Measurements from ENCODE around the gene TRANK1.

Gene TRANK1

GRCh38 chr3:36843065-36844051 is 101.5 kb downstream of the TRANK1 start:
- TF ChIP-seq FOXP2 (optimal IDR thresholded peaks at IDR 0.05; ENCODE audit: borderline replicate concordance, extremely low read depth, extremely low read length, insufficient read depth) (no peak), SIN3A (IDR thresholded peaks at IDR 0.05; ENCODE audit: borderline replicate concordance, insufficient read depth, low read length) (no peak), POLR2AphosphoS5 (IDR thresholded peaks at IDR 0.05; ENCODE audit: low read depth, low read length) (no peak)

- TF ChIP-seq TAF1 (IDR thresholded peaks at IDR 0.05; ENCODE audit: borderline replicate concordance, insufficient read depth, low read length) (no peak), FOXP2 (optimal IDR thresholded peaks at IDR 0.05; ENCODE audit: borderline replicate concordance, extremely low read depth, extremely low read length, insufficient read depth) (no peak), SIN3A (IDR thresholded peaks at IDR 0.05; ENCODE audit: borderline replicate concordance, insufficient read depth, low read length) (no peak), POLR2AphosphoS5 (IDR thresholded peaks at IDR 0.05; ENCODE audit: low read depth, low read length) (no peak)
- TF ChIP-seq, protein P1, sequence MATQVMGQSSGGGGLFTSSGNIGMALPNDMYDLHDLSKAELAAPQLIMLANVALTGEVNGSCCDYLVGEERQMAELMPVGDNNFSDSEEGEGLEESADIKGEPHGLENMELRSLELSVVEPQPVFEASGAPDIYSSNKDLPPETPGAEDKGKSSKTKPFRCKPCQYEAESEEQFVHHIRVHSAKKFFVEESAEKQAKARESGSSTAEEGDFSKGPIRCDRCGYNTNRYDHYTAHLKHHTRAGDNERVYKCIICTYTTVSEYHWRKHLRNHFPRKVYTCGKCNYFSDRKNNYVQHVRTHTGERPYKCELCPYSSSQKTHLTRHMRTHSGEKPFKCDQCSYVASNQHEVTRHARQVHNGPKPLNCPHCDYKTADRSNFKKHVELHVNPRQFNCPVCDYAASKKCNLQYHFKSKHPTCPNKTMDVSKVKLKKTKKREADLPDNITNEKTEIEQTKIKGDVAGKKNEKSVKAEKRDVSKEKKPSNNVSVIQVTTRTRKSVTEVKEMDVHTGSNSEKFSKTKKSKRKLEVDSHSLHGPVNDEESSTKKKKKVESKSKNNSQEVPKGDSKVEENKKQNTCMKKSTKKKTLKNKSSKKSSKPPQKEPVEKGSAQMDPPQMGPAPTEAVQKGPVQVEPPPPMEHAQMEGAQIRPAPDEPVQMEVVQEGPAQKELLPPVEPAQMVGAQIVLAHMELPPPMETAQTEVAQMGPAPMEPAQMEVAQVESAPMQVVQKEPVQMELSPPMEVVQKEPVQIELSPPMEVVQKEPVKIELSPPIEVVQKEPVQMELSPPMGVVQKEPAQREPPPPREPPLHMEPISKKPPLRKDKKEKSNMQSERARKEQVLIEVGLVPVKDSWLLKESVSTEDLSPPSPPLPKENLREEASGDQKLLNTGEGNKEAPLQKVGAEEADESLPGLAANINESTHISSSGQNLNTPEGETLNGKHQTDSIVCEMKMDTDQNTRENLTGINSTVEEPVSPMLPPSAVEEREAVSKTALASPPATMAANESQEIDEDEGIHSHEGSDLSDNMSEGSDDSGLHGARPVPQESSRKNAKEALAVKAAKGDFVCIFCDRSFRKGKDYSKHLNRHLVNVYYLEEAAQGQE (IDR thresholded peaks at IDR 0.05; ENCODE audit: insufficient read depth in 1 of 2, low read depth in 2 of 2, low read length in 2 of 2): no peak
Measured at GRCh38 chr3:36842275-36842674, 102.6 kb downstream of the TRANK1 start.

DNA sequence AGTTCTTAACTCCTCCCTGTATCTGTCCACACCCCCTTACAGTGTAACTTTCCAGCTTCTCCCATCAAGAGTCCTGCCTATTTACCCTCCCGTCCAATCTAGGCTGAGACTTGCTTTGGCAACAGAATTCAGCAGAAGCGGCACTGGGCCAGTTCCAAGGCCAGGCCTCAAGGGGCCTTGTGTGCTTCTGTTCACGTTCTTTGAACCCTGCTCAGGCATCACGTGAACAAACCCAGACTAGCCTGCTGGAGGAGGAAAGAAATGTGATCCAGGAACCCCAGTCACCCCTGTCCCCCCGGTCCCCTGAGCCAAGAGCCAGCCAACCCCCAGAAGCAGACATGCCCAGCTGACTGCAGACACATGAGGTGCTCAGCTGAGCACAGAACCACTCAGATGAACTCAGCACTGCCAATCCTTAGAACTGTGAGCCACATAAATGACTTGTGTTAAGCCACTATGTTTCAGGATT is 104.4 kb downstream of the TRANK1 start:
- TF ChIP-seq, protein P1 (IDR thresholded peaks at IDR 0.05; ENCODE audit: insufficient read depth in 1 of 2, low read depth in 2 of 2, low read length in 2 of 2): no peak
- TF ChIP-seq POLR2AphosphoS5 (IDR thresholded peaks at IDR 0.05; ENCODE audit: low read depth, low read length) (no peak), TAF1 (IDR thresholded peaks at IDR 0.05; ENCODE audit: borderline replicate concordance, insufficient read depth, low read length) (no peak), FOXP2 (optimal IDR thresholded peaks at IDR 0.05; ENCODE audit: borderline replicate concordance, extremely low read depth, extremely low read length, insufficient read depth) (no peak), SIN3A (IDR thresholded peaks at IDR 0.05; ENCODE audit: borderline replicate concordance, insufficient read depth, low read length) (no peak)

- TF ChIP-seq, protein P1 (IDR thresholded peaks at IDR 0.05; ENCODE audit: insufficient read depth in 1 of 2, low read depth in 2 of 2, low read length in 2 of 2): no peak
- TF ChIP-seq FOXP2 (optimal IDR thresholded peaks at IDR 0.05; ENCODE audit: borderline replicate concordance, extremely low read depth, extremely low read length, insufficient read depth) (no peak), TAF1 (IDR thresholded peaks at IDR 0.05; ENCODE audit: borderline replicate concordance, insufficient read depth, low read length) (no peak), POLR2AphosphoS5 (IDR thresholded peaks at IDR 0.05; ENCODE audit: low read depth, low read length) (no peak), SIN3A (IDR thresholded peaks at IDR 0.05; ENCODE audit: borderline replicate concordance, insufficient read depth, low read length) (no peak)
Measured at GRCh38 chr3:36837089-36837488, 107.8 kb downstream of the TRANK1 start.

- TF ChIP-seq FOXP2 (optimal IDR thresholded peaks at IDR 0.05; ENCODE audit: borderline replicate concordance, extremely low read depth, extremely low read length, insufficient read depth) (no peak), TAF1 (IDR thresholded peaks at IDR 0.05; ENCODE audit: borderline replicate concordance, insufficient read depth, low read length) (no peak), SIN3A (IDR thresholded peaks at IDR 0.05; ENCODE audit: borderline replicate concordance, insufficient read depth, low read length) (no peak), POLR2AphosphoS5 (IDR thresholded peaks at IDR 0.05; ENCODE audit: low read depth, low read length) (no peak)
- TF ChIP-seq, protein P1 (IDR thresholded peaks at IDR 0.05; ENCODE audit: insufficient read depth in 1 of 2, low read depth in 2 of 2, low read length in 2 of 2): no peak
Measured at GRCh38 chr3:36833160-36833814, 111.6 kb downstream of the TRANK1 start.

All from PFSK-1 (cell line).